Endothelial cell of umbilical vein (primary cell): ENCODE results near the gene SEC31A. TPM values are rescaled to one million over a fixed set of nuclear protein-coding genes. Genes with fewer than 3 reads are reported as not detected.

Experiments
- BruUV-seq: library from RNA; stranded (reverse); fragments of 400-500 nt; replicated peaks from 2 replicates; lab custom pipeline; 2021; lab: Mats Ljungman, UMichigan
- CTCF ChIA-PET: fragments of 300-600, 350-600 bp; sonication (Branson Sonifier 250); formaldehyde crosslinking; loops from one replicate; lab custom pipeline; 2021; ENCODE audit warnings: antibody characterized with exemption, inconsistent platforms; lab: Charles Lee
- POLR2A ChIA-PET: fragments of 300-600, 350-600 bp; sonication (Branson Sonifier 250); formaldehyde crosslinking; loops from one replicate; lab custom pipeline; 2021; ENCODE audit warnings: antibody characterized with exemption, inconsistent platforms; lab: Charles Lee
- DNase-seq: peaks from one replicate; pipeline ENCODE4 v3.0.0-alpha.2; 2011; ENCODE audit warnings: low read depth, low spot score
- FAIRE-seq: peaks from 2 replicates; lab custom pipeline; 2011; peaks lifted over from hg19 to GRCh38; lab: Jason Lieb, UNC
- H2AFZ ChIP-seq: 2 replicates; pipeline ENCODE4 v1.6.0; 2012; ENCODE audit warnings: low read depth, low read length, control low read depth, inconsistent platforms
- H3K27ac ChIP-seq: 2 replicates; pipeline ENCODE4 v1.5.1; 2011; ENCODE audit warnings: low read depth, mild to moderate bottlenecking, control low read depth, low read length, moderate library complexity; ENCODE audit not compliant: insufficient read depth
- H3K27me3 ChIP-seq, 2 experiments: 2 replicates each; pipeline versions ENCODE4 v1.6.0 to v1.6.1; 2011; ENCODE audit warnings: low read length in 2 of 2, mixed read lengths in 1 of 2; ENCODE audit not compliant: control insufficient read depth in 2 of 2, insufficient read depth in 2 of 2
- H3K36me3 ChIP-seq, 2 experiments: 2 replicates in 1 of 2; 3 replicates in 1 of 2; pipeline ENCODE4 v1.5.1; 2011; ENCODE audit warnings: low read length in 2 of 2, mild to moderate bottlenecking in 1 of 2, moderate library complexity in 1 of 2; ENCODE audit not compliant: control insufficient read depth in 2 of 2, insufficient read depth in 2 of 2; ENCODE audit errors: extremely low read depth in 1 of 2
- H3K4me1 ChIP-seq: 3 replicates; pipeline ENCODE4 v1.5.1; 2011; ENCODE audit warnings: mild to moderate bottlenecking, low read length; ENCODE audit not compliant: control insufficient read depth, insufficient read depth; ENCODE audit errors: extremely low read depth
- H3K4me2 ChIP-seq: 2 replicates; pipeline ENCODE4 v1.6.1; 2011; ENCODE audit warnings: low read length, control low read depth, mixed read lengths; ENCODE audit not compliant: insufficient read depth
- H3K4me3 ChIP-seq, 3 experiments: fragments of 200-600 bp in 1 of 3; sonication (generic), shearing (Covaris generic) in 1 of 3; replicated peaks in 1 of 3; 2 replicates each; pipeline ENCODE4 v1.5.1; 2011 to 2016; ENCODE audit warnings: control low read depth in 3 of 3, low read length in 3 of 3, mild to moderate bottlenecking in 2 of 3, inconsistent platforms in 1 of 3, low read depth in 1 of 3, moderate library complexity in 1 of 3; ENCODE audit not compliant: insufficient read depth in 1 of 3
- H3K79me2 ChIP-seq: 2 replicates; pipeline ENCODE4 v1.6.0; 2012; ENCODE audit warnings: low read length, inconsistent platforms; ENCODE audit not compliant: control insufficient read depth, insufficient read depth
- H3K9ac ChIP-seq: replicated peaks from 2 replicates; pipeline ENCODE3; 2011; ENCODE audit warnings: low read length, control low read depth; ENCODE audit not compliant: insufficient read depth; ENCODE audit errors: extremely low read depth
- H3K9me1 ChIP-seq: replicated peaks from 3 replicates; pipeline ENCODE4 v1.6.0; 2011; ENCODE audit warnings: mild to moderate bottlenecking, low read length; ENCODE audit not compliant: control insufficient read depth, insufficient read depth; ENCODE audit errors: extremely low read depth
- H3K9me3 ChIP-seq: replicated peaks from 2 replicates; pipeline ENCODE4 v1.5.1; 2012; ENCODE audit warnings: low read length, inconsistent platforms; ENCODE audit not compliant: control insufficient read depth, insufficient read depth
- H4K20me1 ChIP-seq: replicated peaks from 2 replicates; pipeline ENCODE3; 2011; ENCODE audit warnings: mild to moderate bottlenecking, low read length; ENCODE audit not compliant: control insufficient read depth, insufficient read depth; ENCODE audit errors: extremely low read depth
- EZH2 ChIP-seq: IDR thresholded peaks from 2 replicates; pipeline ENCODE4 v1.6.1; 2012; ENCODE audit warnings: borderline replicate concordance, low read depth, mild to moderate bottlenecking, moderate library complexity, low read length, inconsistent platforms; ENCODE audit not compliant: severe bottlenecking
- FOS ChIP-seq: IDR thresholded peaks from 2 replicates; pipeline ENCODE4 v1.6.1; 2011; ENCODE audit warnings: mild to moderate bottlenecking, low read length, moderate library complexity, borderline replicate concordance; ENCODE audit not compliant: insufficient read depth
- GATA2 ChIP-seq: IDR thresholded peaks from 2 replicates; pipeline ENCODE4 v1.7.0; 2011; ENCODE audit warnings: low read depth, mild to moderate bottlenecking, moderate library complexity, mixed read lengths, low read length; ENCODE audit not compliant: insufficient read length, insufficient read depth
- JUN ChIP-seq: IDR thresholded peaks from 2 replicates; pipeline ENCODE4 v1.6.1; 2011; ENCODE audit warnings: borderline replicate concordance, low read depth; ENCODE audit not compliant: insufficient read length, insufficient read depth
- MYC ChIP-seq: IDR thresholded peaks from one replicate; pipeline ENCODE4 v1.6.1; 2011; ENCODE audit warnings: mild to moderate bottlenecking, low read depth, low read length
- POLR2A ChIP-seq: IDR thresholded peaks from 2 replicates; pipeline ENCODE4 v1.6.1; 2012; ENCODE audit warnings: low read depth, mild to moderate bottlenecking, control low read depth, low read length
- POLR2AphosphoS5 ChIP-seq: IDR thresholded peaks from 2 replicates; pipeline ENCODE4 v1.6.1; 2012; ENCODE audit warnings: low read depth, mild to moderate bottlenecking, control low read depth, low read length, moderate library complexity; ENCODE audit not compliant: insufficient read depth
- dilution Hi-C: fragments of 300-500 bp; cut with MboI; formaldehyde crosslinking; loops from one replicate; pipeline ENCODE4 v1.15.0; 2019; ENCODE audit warnings: low sequenced_read_pairs; ENCODE audit not compliant: extremely low pct_ligation_motif_present
- intact Hi-C: fragments of 100-400 bp; cut with micrococcal nuclease; formaldehyde crosslinking; loops from one replicate; pipeline ENCODE4 v1.10.0; 2022
- polyA plus RNA-seq, 4 experiments: library from polyadenylated mRNA; depleted of rRNA in 3 of 4; stranded (reverse) in 3 of 4; unstranded in 1 of 4; fragments of >200 nt; gene quantifications; 2 replicates each; pipeline versions ENCODE4 v1.2.1 to v1.2.3, GENCODE V29; 2011 to 2012; ENCODE audit warnings: missing spikeins in 1 of 4
- total RNA-seq: library from RNA; stranded (reverse); gene quantifications from 2 replicates; pipeline ENCODE4 v1.2.3, GENCODE V29; 2021
- TF ChIP-seq, protein P1 (sequence below), 2 donors: IDR thresholded peaks; 1 replicate in 1 of 2; 2 replicates in 1 of 2; pipeline ENCODE4 v1.5.1; 2011; ENCODE audit warnings: low read length in 2 of 2, mild to moderate bottlenecking in 2 of 2, moderate library complexity in 2 of 2, control low read depth in 1 of 2, inconsistent platforms in 1 of 2, low read depth in 1 of 2; ENCODE audit not compliant: insufficient read depth in 1 of 2; ENCODE audit errors: extremely low read depth in 1 of 2
- TF ChIP-seq, protein P2 (sequence below): IDR thresholded peaks from 2 replicates; pipeline ENCODE4 v1.6.1; 2011; ENCODE audit not compliant: insufficient read depth, insufficient read length

The SEC31A gene
- total and polyA plus RNA-seq, 2 donors (not counting 3 experiments of a cell fraction or from before 2014, with no cell fraction given), result 226 to 301 TPM

DNA sequence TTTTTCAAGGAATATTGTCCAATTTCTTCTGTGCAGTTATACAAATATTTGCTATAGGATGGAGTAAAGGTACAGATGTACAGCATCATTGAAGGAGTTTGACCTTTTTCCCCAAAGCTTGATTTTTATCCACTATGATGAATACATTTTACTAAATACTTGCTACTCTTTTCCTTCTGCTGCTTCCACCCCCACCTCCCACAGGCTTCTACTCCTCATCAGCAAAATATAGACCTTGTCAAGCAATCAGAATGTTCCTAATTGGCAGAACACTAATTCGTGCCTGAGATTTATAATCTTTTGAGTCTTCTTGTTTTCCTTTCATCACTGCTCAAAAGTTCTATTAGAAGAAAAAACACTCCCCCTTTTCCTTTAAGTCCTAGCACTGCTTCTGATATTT is 5.8 kb upstream of the SEC31A start:
- peaks cover 50% of the 10 kb centered on the region for H3K79me2 ChIP-seq
- DNase-seq (no peak), FAIRE-seq (no peak)
- H2AFZ ChIP-seq, result no peak overlapping the region
- POLR2A ChIA-PET, result no interaction called here
- H3K4me3 ChIP-seq, result no peak overlapping the region
- peaks cover 7 to 16% of the 10 kb centered on the region in 2 experiments for H3K36me3 ChIP-seq
- H3K4me1 ChIP-seq, result peaks cover 18% of the 10 kb centered on the region
- no peaks in the 10 kb centered on the region for H3K9me3 ChIP-seq
- no peaks in the 10 kb centered on the region for H4K20me1 ChIP-seq
- no peak overlapping the region for H3K4me2 ChIP-seq
- TF ChIP-seq POLR2AphosphoS5 (no peak), POLR2A (no peak), FOS (no peak), JUN (no peak), EZH2 (no peak), MYC (no peak), GATA2 (no peak)
- TF ChIP-seq, protein P1, sequence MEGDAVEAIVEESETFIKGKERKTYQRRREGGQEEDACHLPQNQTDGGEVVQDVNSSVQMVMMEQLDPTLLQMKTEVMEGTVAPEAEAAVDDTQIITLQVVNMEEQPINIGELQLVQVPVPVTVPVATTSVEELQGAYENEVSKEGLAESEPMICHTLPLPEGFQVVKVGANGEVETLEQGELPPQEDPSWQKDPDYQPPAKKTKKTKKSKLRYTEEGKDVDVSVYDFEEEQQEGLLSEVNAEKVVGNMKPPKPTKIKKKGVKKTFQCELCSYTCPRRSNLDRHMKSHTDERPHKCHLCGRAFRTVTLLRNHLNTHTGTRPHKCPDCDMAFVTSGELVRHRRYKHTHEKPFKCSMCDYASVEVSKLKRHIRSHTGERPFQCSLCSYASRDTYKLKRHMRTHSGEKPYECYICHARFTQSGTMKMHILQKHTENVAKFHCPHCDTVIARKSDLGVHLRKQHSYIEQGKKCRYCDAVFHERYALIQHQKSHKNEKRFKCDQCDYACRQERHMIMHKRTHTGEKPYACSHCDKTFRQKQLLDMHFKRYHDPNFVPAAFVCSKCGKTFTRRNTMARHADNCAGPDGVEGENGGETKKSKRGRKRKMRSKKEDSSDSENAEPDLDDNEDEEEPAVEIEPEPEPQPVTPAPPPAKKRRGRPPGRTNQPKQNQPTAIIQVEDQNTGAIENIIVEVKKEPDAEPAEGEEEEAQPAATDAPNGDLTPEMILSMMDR (IDR thresholded peaks at IDR 0.05; ENCODE audit: extremely low read depth in 1 of 2, insufficient read depth in 1 of 2, low read depth in 1 of 2, low read length in 2 of 2), result no peak
- TF ChIP-seq, protein P2, sequence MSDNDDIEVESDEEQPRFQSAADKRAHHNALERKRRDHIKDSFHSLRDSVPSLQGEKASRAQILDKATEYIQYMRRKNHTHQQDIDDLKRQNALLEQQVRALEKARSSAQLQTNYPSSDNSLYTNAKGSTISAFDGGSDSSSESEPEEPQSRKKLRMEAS, result no peak
- dilution Hi-C loops (no loop called here), intact Hi-C loops (no loop called here)
- no peak overlapping the region for H3K27ac ChIP-seq
- no TSS peak for BruUV-seq
- H3K27me3 ChIP-seq, result no peaks in the 10 kb centered on the region
- no peaks in the 10 kb centered on the region for H3K9me1 ChIP-seq
- H3K9ac ChIP-seq, result no peak overlapping the region
- CTCF ChIA-PET, result no interaction called here
